ENCODE measurements around the gene BCAS1.

- TF ChIP-seq, protein P1, sequence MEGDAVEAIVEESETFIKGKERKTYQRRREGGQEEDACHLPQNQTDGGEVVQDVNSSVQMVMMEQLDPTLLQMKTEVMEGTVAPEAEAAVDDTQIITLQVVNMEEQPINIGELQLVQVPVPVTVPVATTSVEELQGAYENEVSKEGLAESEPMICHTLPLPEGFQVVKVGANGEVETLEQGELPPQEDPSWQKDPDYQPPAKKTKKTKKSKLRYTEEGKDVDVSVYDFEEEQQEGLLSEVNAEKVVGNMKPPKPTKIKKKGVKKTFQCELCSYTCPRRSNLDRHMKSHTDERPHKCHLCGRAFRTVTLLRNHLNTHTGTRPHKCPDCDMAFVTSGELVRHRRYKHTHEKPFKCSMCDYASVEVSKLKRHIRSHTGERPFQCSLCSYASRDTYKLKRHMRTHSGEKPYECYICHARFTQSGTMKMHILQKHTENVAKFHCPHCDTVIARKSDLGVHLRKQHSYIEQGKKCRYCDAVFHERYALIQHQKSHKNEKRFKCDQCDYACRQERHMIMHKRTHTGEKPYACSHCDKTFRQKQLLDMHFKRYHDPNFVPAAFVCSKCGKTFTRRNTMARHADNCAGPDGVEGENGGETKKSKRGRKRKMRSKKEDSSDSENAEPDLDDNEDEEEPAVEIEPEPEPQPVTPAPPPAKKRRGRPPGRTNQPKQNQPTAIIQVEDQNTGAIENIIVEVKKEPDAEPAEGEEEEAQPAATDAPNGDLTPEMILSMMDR (conservative IDR thresholded peaks at IDR 0.05 in 1 of 2, IDR thresholded peaks at IDR 0.05 in 1 of 2; ENCODE audit: extremely low read depth in 1 of 2, insufficient read depth in 1 of 2, low read depth in 1 of 2, low read length in 2 of 2): no peak
- TF ChIP-seq EZH2 (IDR thresholded peaks at IDR 0.05; ENCODE audit: borderline replicate concordance, low read length): no peak
Observed at GRCh38 chr20:54047720-54048119, 22.7 kb downstream of the BCAS1 start.
